T-cell (primary cell): ENCODE data around the gene NAGPA. TPM values are rescaled to one million over a fixed set of nuclear protein-coding genes. Genes with fewer than 3 reads are reported as not detected.

Experiments
- ATAC-seq, 4 experiments: fragments of 200-7000 bp in 3 of 4; fragments of 150-1000 bp in 1 of 4; cut with Tn5 transposase; replicated peaks in 1 of 4; 1 replicate in 3 of 4; 2 replicates in 1 of 4; pipeline ENCODE4 v1.10.0; 2021; ENCODE audit warnings: moderate library complexity in 3 of 4, mild to moderate bottlenecking in 2 of 4, moderate number of reproducible peaks in 1 of 4
- CTCF ChIA-PET, 2 donors: fragments of 300-600 bp; sonication (Branson Sonifier 250); formaldehyde crosslinking; loops; one replicate each; lab custom pipeline; 2022; ENCODE audit warnings: antibody characterized with exemption in 2 of 2; lab: Charles Lee
- POLR2A ChIA-PET, 2 donors: fragments of 300-600 bp; sonication (Branson Sonifier 250); formaldehyde crosslinking; loops; one replicate each; lab custom pipeline; 2022; ENCODE audit warnings: antibody characterized with exemption in 2 of 2; lab: Charles Lee
- DNase-seq, 35 experiments: peaks; one replicate each; pipeline versions ENCODE4 v3.0.0 to v3.0.0-alpha.2; 2013 to 2023
- H3K27ac ChIP-seq: one replicate; pipeline ENCODE4 v1.5.1; 2013; ENCODE audit warnings: low read length
- H3K27me3 ChIP-seq, 2 experiments: replicated peaks in 1 of 2; 1 replicate in 1 of 2; 2 replicates in 1 of 2; pipeline versions ENCODE4 v1.6.1 to v1.7.0; 2013; ENCODE audit warnings: low read length in 1 of 2, mixed read lengths in 1 of 2; ENCODE audit not compliant: control insufficient read depth in 2 of 2, insufficient read depth in 2 of 2; ENCODE audit errors: extremely low read depth in 1 of 2
- H3K36me3 ChIP-seq, 2 donors: 1 replicate in 1 of 2; 2 replicates in 1 of 2; pipeline versions ENCODE4 v1.6.1 to v1.7.0; 2013; ENCODE audit warnings: low read length in 1 of 2; ENCODE audit not compliant: control insufficient read depth in 2 of 2, insufficient read depth in 1 of 2; ENCODE audit errors: extremely low read depth in 1 of 2
- H3K4me1 ChIP-seq, 2 experiments: 1 replicate in 1 of 2; 2 replicates in 1 of 2; pipeline versions ENCODE4 v1.6.1 to v1.7.0; 2013; ENCODE audit warnings: low read length in 2 of 2, mixed read lengths in 1 of 2; ENCODE audit not compliant: insufficient read depth in 2 of 2, control insufficient read depth in 1 of 2; ENCODE audit errors: extremely low read depth in 1 of 2
- H3K4me3 ChIP-seq, 2 donors: 1 replicate in 1 of 2; 2 replicates in 1 of 2; pipeline versions ENCODE4 v1.5.1 to v1.7.0; 2013; ENCODE audit warnings: mild to moderate bottlenecking in 2 of 2, low read length in 1 of 2, moderate library complexity in 1 of 2; ENCODE audit not compliant: control insufficient read depth in 1 of 2; ENCODE audit errors: extremely low read depth in 1 of 2
- H3K9me3 ChIP-seq: 2 replicates; pipeline ENCODE4 v1.7.0; 2013
- H3K27ac Mint-ChIP-seq, 2 donors: one replicate each; pipeline ENCODE4 v1.8.0; 2020 to 2021; ENCODE audit warnings: mild to moderate bottlenecking in 2 of 2, mixed read lengths in 2 of 2
- H3K27me3 Mint-ChIP-seq, 2 donors: one replicate each; pipeline ENCODE4 v1.8.0; 2021 to 2022; ENCODE audit warnings: mixed read lengths in 2 of 2
- H3K36me3 Mint-ChIP-seq: one replicate; pipeline ENCODE4 v1.8.0; 2021; ENCODE audit warnings: mixed read lengths
- H3K4me1 Mint-ChIP-seq, 3 donors: one replicate each; pipeline ENCODE4 v1.8.0; 2020 to 2022; ENCODE audit warnings: mixed read lengths in 3 of 3, mild to moderate bottlenecking in 1 of 3
- H3K4me3 Mint-ChIP-seq, 3 donors: one replicate each; pipeline ENCODE4 v1.8.0; 2020 to 2022; ENCODE audit warnings: mild to moderate bottlenecking in 3 of 3, mixed read lengths in 3 of 3, moderate library complexity in 3 of 3
- H3K9me3 Mint-ChIP-seq, 3 donors: one replicate each; pipeline ENCODE4 v1.8.0; 2020 to 2022; ENCODE audit warnings: mixed read lengths in 3 of 3
- WGBS: methylation state at CpG from one replicate; pipeline ENCODE4 v1.1.5; 2013; ENCODE audit warnings: missing lambda C conversion rate; ENCODE audit not compliant: insufficient coverage; 5-methylcytosine and 5-hydroxymethylcytosine counted together
- total RNA-seq, 35 experiments: library from RNA in 6 of 35; stranded (reverse) in 6 of 35; fragments of 120-200 nt in 1 of 35; gene quantifications; one replicate each; pipeline versions ENCODE4 v1.2.1 to v1.2.4 and lab custom pipeline; 2013 to 2026

NAGPA gene
- total RNA-seq, 5 donors from 2014 or later (not counting 1 experiment from before 2014, with no cell fraction given), result 26.2 to 33.6 (median 29.7) TPM

DNA sequence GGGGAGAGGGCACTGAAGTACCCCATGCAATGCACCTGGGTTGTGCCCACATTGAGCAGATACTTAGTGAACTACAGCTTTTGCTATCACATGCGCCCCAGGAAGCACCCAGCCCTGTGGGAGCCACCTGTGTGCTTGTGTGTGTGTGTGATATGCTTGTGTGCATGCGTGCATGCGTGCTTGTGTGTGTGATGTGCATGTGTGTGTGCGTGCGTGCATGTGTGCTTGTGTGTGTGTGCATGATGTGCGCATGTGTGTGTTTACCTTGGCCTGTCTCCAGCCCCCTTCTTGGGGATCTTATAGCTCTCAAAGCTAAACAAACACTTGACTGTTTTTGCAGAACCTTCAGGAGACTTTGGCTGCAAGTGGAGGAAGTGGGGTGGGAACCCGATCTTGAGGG, 31.2 kb upstream of the NAGPA start:
- H3K4me3 ChIP-seq, result no peak overlapping the region
- Mint-ChIP-seq H3K36me3 (no peaks in the 10 kb centered on the region), H3K27ac (no peak overlapping the region), H3K4me1 (no peaks in the 10 kb centered on the region), H3K4me3 (no peak overlapping the region), H3K9me3 (no peaks in the 10 kb centered on the region), H3K27me3 (peaks cover 0 to 5% of the 10 kb centered on the region in 2 donors)
- H3K27me3 ChIP-seq, result peaks cover 0 to 10% of the 10 kb centered on the region in 2 experiments
- H3K36me3 ChIP-seq, result no peaks in the 10 kb centered on the region
- no peak for DNase-seq
- ChIA-PET POLR2A (no interaction called here), CTCF (no interaction called here)
- no peak overlapping the region for H3K27ac ChIP-seq
- no peak for ATAC-seq
- WGBS, result 94% methylated on average over 5 of the region's 7 CpGs
- H3K9me3 ChIP-seq, result no peaks in the 10 kb centered on the region
- H3K4me1 ChIP-seq, result no peaks in the 10 kb centered on the region

DNA sequence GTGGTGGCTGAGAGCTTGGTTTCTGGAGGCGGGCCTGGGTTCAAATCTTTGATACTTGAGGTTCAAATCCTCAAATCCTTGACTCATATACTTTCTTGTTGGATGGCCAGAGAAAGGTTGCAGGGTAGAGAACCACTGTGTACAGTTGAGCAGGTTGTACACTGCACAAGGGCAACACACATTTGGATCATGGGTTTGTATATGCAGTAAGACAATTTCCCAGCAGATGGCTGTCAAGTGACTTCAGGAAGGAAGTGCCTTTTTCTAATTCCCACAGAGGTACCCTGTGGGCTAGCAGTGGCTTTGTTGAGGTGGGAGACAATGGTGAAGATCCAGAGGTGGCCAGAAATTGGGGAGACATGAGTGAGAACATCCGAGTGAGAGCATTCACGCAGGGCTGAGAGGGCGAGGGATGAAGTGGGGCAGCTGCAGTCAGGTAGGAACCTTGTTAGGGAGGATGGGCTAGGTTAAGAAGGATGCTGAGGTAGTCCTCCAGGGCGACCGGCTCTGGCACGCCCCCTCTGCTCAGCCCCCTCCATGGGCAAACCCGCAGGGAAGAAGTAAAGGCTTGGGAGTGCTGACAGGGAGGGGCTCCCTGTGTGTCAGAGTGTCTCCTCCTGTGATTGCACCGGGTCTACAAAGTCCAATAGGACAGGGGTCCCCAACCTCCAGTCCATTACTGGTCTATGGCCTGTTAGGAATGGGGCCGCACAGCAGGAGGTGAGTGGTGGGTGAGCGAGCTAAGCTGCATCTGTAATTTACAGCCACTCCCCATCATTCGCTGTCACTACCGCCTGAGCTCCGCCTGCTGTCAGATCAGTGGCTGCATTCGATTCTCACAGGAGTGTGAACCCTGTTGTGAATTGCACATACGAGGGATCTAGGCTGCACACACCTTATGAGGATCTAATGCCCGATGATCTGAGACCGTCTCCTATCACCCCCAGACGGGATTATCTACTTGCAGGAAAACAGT, 29.3 kb upstream of the NAGPA start:
- Histone ChIP-seq H3K4me3 (no peak overlapping the region), H3K4me1 (no peaks in the 10 kb centered on the region), H3K27me3 (peaks cover 0 to 10% of the 10 kb centered on the region in 2 experiments), H3K27ac (no peak overlapping the region), H3K36me3 (no peaks in the 10 kb centered on the region), H3K9me3 (no peaks in the 10 kb centered on the region)
- Mint-ChIP-seq H3K27ac (no peak overlapping the region), H3K4me3 (no peak overlapping the region), H3K9me3 (no peaks in the 10 kb centered on the region), H3K27me3 (peaks cover 0 to 5% of the 10 kb centered on the region in 2 donors), H3K36me3 (no peaks in the 10 kb centered on the region), H3K4me1 (no peaks in the 10 kb centered on the region)
- WGBS, result 89% methylated on average over 13 of the region's 19 CpGs
- DNase-seq (no peak), ATAC-seq (no peak)
- CTCF ChIA-PET, result interaction anchor here in 1 of 2 donors (0.6 kb wide), 1 partner anchor 11 kb away, joined by 3 read pairs; no protein-coding TSS in a partner anchor
- POLR2A ChIA-PET, result no interaction called here

DNA sequence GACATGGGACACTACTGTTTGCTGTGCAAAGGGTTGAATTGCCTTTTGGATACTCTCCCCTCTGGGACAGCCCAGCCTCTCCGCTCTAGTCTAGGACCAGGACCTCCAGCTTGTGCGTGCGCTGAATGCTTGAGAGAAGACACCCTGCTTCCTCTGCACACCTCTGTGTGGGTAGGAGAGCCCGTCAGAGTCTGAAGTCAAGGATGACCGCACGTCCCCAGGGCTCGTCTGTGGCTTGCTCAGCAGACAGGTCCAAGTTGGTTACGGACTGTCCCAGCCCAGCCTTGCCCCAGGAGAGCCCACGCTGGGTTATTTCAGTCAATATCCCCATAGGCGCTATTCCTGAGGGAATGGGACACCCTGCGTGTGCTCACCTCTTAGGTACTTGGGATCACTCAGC, 28.3 kb upstream of the NAGPA start:
- ATAC-seq, result no peak
- WGBS, result 89% methylated on average over 8 of the region's 11 CpGs
- H3K4me1 Mint-ChIP-seq, result no peaks in the 10 kb centered on the region
- CTCF ChIA-PET, result no interaction called here
- no peak overlapping the region for H3K27ac Mint-ChIP-seq
- no peak overlapping the region for H3K4me3 Mint-ChIP-seq
- POLR2A ChIA-PET, result no interaction called here
- no peak overlapping the region for H3K4me3 ChIP-seq
- H3K4me1 ChIP-seq, result no peaks in the 10 kb centered on the region
- no peaks in the 10 kb centered on the region for H3K36me3 Mint-ChIP-seq
- DNase-seq, result no peak
- H3K27ac ChIP-seq, result no peak overlapping the region
- no peaks in the 10 kb centered on the region for H3K36me3 ChIP-seq
- no peaks in the 10 kb centered on the region for H3K9me3 Mint-ChIP-seq
- no peaks in the 10 kb centered on the region for H3K9me3 ChIP-seq
- peaks cover 0 to 5% of the 10 kb centered on the region in 2 donors for H3K27me3 Mint-ChIP-seq
- peaks cover 0 to 10% of the 10 kb centered on the region in 2 experiments for H3K27me3 ChIP-seq

DNA sequence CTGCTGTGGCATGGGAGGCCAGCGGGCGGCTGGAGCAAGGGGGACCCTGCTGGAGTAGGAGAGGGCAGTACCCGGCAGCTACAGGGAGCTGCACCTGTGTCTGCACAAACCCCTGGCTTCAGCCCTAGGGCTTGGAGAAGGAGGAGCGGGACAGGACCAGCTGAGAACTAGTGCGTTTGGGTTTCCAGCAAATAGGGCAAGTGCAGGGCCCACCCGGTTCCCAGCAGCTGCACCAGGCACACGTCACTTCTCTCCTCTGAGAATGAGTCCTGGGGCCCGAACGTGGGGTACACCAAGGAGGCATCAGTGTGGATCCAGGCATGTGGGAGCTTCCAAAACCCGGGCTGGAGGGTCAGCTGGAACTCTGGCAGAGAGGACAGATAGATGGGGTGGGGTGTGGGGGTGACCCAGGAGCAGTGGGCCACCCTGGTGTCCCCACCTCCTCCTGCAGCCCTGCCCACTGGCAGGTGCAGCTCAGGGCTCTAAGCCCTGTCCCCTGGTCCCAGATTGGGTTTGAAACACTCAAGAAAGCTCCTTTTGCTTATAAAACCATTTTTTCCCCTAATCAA, 26.4 kb upstream of the NAGPA start:
- no peak overlapping the region for H3K27ac Mint-ChIP-seq
- Histone ChIP-seq H3K27ac (no peak overlapping the region), H3K27me3 (peaks cover 0 to 17% of the 10 kb centered on the region in 2 experiments), H3K4me1 (peaks cover 0 to 3% of the 10 kb centered on the region in 2 experiments), H3K36me3 (no peaks in the 10 kb centered on the region), H3K4me3 (no peak overlapping the region), H3K9me3 (no peaks in the 10 kb centered on the region)
- H3K9me3 Mint-ChIP-seq, result no peaks in the 10 kb centered on the region
- H3K36me3 Mint-ChIP-seq, result no peaks in the 10 kb centered on the region
- 92% methylated on average over 2 of the region's 10 CpGs for WGBS
- CTCF ChIA-PET, result no interaction called here
- H3K4me3 Mint-ChIP-seq, result no peak overlapping the region
- H3K27me3 Mint-ChIP-seq, result peaks cover 0 to 5% of the 10 kb centered on the region in 2 donors
- DNase-seq (no peak), ATAC-seq (no peak)
- POLR2A ChIA-PET, result no interaction called here
- H3K4me1 Mint-ChIP-seq, result no peaks in the 10 kb centered on the region

DNA sequence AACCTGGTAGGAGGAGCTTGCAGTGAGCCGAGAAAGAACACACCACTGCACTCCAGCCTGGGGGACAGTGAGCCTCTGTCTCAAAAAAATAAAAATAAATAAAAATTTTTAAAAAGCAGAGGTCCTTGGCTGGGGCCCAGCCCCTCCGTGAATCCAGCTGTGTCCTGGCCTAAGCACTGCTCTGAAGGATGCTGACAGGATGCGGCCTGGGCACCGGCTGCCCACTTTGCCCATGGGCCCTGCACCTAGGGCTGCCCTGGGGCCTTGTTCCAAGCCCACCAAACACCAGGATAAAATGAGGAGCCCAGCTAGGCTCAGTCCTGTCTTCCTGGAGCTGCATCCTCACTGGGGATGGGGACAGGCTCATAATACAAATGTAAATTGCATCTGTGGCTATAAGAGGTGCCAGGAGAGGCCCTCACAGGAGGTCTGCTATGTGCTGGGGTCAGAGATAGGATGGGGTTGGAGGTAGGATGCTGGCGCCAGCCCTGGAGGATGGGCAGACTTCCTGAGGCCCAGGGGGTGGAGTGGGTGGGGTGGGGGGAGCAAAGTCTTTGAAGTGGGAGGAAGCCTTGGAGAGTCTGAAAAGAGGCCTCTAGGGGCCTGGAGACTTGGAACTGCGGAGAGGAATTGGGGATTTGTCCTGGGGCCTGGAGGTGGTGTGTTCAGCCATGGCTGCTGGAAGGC, 25.8 kb upstream of the NAGPA start:
- ATAC-seq (no peak), DNase-seq (no peak)
- H3K27ac ChIP-seq, result no peak overlapping the region
- ChIA-PET CTCF (no interaction called here), POLR2A (no interaction called here)
- peaks cover 0 to 17% of the 10 kb centered on the region in 2 experiments for H3K27me3 ChIP-seq
- no peak overlapping the region for H3K4me3 Mint-ChIP-seq
- WGBS, result 75% methylated on average over 3 of the region's 6 CpGs
- no peak overlapping the region for H3K4me3 ChIP-seq
- peaks cover 0 to 3% of the 10 kb centered on the region in 2 experiments for H3K4me1 ChIP-seq
- no peaks in the 10 kb centered on the region for H3K9me3 Mint-ChIP-seq
- no peaks in the 10 kb centered on the region for H3K36me3 Mint-ChIP-seq
- H3K9me3 ChIP-seq, result no peaks in the 10 kb centered on the region
- H3K36me3 ChIP-seq, result no peaks in the 10 kb centered on the region
- H3K27me3 Mint-ChIP-seq, result peaks cover 0 to 5% of the 10 kb centered on the region in 2 donors
- H3K4me1 Mint-ChIP-seq, result no peaks in the 10 kb centered on the region
- H3K27ac Mint-ChIP-seq, result no peak overlapping the region

DNA sequence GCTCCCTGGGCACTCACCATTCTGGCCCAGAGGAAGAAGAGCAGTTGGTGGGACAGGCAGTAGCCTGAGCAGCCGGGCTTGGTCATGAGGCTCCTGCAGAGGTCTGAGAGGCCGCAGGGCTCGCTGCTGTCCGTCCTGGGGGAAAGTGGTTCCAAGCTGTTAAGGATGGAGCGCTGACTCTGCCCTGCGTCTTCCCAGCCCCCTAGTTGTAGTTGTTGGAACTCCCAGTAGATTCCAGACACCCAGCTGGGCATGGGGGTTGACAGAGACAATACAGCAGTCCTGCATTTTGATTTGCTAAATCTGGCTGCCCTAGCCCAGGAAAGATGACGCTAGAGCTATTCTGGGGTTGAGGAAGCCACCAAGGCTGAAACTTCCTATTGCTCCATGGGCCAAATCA, 24.7 kb upstream of the NAGPA start:
- Histone ChIP-seq H3K4me3 (no peak overlapping the region), H3K36me3 (no peaks in the 10 kb centered on the region), H3K9me3 (no peaks in the 10 kb centered on the region), H3K27ac (no peak overlapping the region), H3K27me3 (peaks cover 0 to 17% of the 10 kb centered on the region in 2 experiments), H3K4me1 (peaks cover 0 to 3% of the 10 kb centered on the region in 2 experiments)
- no peaks in the 10 kb centered on the region for H3K9me3 Mint-ChIP-seq
- no peak for DNase-seq
- ChIA-PET CTCF (no interaction called here), POLR2A (no interaction called here)
- no peak overlapping the region for H3K4me3 Mint-ChIP-seq
- no peak for ATAC-seq
- peaks cover 0 to 5% of the 10 kb centered on the region in 2 donors for H3K27me3 Mint-ChIP-seq
- H3K4me1 Mint-ChIP-seq, result no peaks in the 10 kb centered on the region
- no CpG with 5 or more reads among the region's 7 CpGs for WGBS
- H3K27ac Mint-ChIP-seq, result no peak overlapping the region
- no peaks in the 10 kb centered on the region for H3K36me3 Mint-ChIP-seq
